Stimulated activated naive B cell treated with anti-CD40 and anti-IgM and Interleukin-4, amounts not matched to agents 10 μg/mL and 1 μg/mL and 100 μg/mL, for 72 hours (primary cell): Measurements from ENCODE around the gene PRMT1.
"Not testable (repeated sequence)": the region's sequence is repeated elsewhere in the genome, so short reads cannot be mapped to it uniquely, and the experiment has no call there.

Experiments used
- ATAC-seq, 2 donors: fragments of 150-1000 bp; cut with Tn5 transposase; replicated peaks; 2 replicates each; pipeline ENCODE4 v1.10.0; 2021; ENCODE audit warnings: moderate library complexity in 1 of 2
- DNase-seq: peaks from one replicate; pipeline ENCODE4 v3.0.0; 2021
- H3K27ac Mint-ChIP-seq: one replicate; pipeline ENCODE4 v1.8.0; 2022; ENCODE audit warnings: mild to moderate bottlenecking, mixed read lengths
- H3K27me3 Mint-ChIP-seq, 2 donors: one replicate each; pipeline ENCODE4 v1.8.0; 2022; ENCODE audit warnings: mixed read lengths in 2 of 2
- H3K36me3 Mint-ChIP-seq, 2 donors: one replicate each; pipeline ENCODE4 v1.8.0; 2022; ENCODE audit warnings: mixed read lengths in 2 of 2, mild to moderate bottlenecking in 1 of 2
- H3K4me1 Mint-ChIP-seq, 2 donors: one replicate each; pipeline ENCODE4 v1.8.0; 2022; ENCODE audit warnings: mixed read lengths in 2 of 2, mild to moderate bottlenecking in 1 of 2
- H3K4me3 Mint-ChIP-seq, 2 donors: one replicate each; pipeline ENCODE4 v1.8.0; 2022; ENCODE audit warnings: mild to moderate bottlenecking in 2 of 2, mixed read lengths in 2 of 2, moderate library complexity in 1 of 2
- H3K9me3 Mint-ChIP-seq, 2 donors: one replicate each; pipeline ENCODE4 v1.8.0; 2022; ENCODE audit warnings: mixed read lengths in 2 of 2, mild to moderate bottlenecking in 1 of 2

Gene PRMT1

GRCh38 chr19:49696865-49697264 is 19.8 kb downstream of the PRMT1 start:
- Mint-ChIP-seq H3K4me1 (no peaks in the 10 kb centered on the region), H3K27ac (no peak overlapping the region), H3K36me3 (no peaks in the 10 kb centered on the region), H3K9me3 (no peaks in the 10 kb centered on the region), H3K27me3 (peaks cover 20 to 46% of the 10 kb centered on the region in 2 donors), H3K4me3 (no peak overlapping the region)
- no peak for DNase-seq
- no peak for ATAC-seq

DNA sequence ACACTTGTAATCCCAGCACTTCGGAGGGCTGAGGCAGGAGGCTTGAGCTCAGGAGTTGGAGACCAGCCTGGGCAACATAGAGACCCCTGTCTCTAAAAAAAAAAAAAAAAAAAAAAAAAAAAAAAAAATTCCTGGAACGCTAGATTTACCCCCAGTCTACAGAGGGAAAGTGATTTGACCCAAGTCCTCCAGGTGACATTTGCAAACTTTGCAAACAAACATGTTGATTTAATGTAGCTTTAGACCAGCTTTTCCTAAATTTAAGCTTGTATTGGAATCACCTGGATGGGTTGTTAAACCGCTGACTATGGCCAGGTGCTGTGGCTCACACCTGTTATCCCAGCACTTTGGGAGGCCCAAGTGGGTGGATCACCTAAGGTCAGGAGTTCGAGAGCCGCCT is 22.3 kb downstream of the PRMT1 start:
- H3K9me3 Mint-ChIP-seq: no peaks in the 10 kb centered on the region
- DNase-seq (no peak), ATAC-seq (no peak)
- H3K27ac Mint-ChIP-seq: no peak overlapping the region
- peaks cover 11 to 24% of the 10 kb centered on the region in 2 donors for H3K27me3 Mint-ChIP-seq
- no peak overlapping the region for H3K4me3 Mint-ChIP-seq
- no peaks in the 10 kb centered on the region for H3K36me3 Mint-ChIP-seq
- H3K4me1 Mint-ChIP-seq: no peaks in the 10 kb centered on the region

- Mint-ChIP-seq H3K27me3 (peaks cover 11 to 20% of the 10 kb centered on the region in 2 donors), H3K4me3 (no peak overlapping the region), H3K36me3 (no peaks in the 10 kb centered on the region), H3K4me1 (no peaks in the 10 kb centered on the region), H3K27ac (no peak overlapping the region), H3K9me3 (no peaks in the 10 kb centered on the region)
- ATAC-seq (peak in 1 of 2 donors; percentile 31), DNase-seq (no peak)
These were observed 23.5 kb downstream of the PRMT1 start for GRCh38 chr19:49700563-49700962.

DNA sequence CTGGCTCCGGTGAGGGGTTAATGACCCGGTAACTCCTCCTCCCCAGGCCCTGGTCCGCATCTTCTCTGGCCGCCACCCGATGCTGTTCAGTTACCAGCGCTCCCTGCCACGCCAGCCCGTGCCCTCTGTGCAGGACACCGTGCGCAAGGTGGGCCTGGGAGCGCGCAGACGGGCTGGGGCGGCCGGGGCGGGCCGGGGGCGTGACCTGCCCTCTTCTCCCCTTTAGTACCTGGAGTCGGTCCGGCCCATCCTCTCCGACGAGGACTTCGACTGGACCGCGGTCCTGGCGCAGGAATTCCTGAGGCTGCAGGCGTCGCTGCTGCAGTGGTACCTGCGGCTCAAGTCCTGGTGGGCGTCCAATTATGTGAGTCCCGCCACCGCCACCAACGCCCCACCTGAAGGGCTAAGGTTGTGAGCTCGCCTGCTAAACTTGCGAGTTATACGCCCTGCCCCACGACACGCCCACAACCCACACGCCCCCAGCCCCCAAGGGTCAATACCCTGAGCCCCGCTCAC is 24.3 kb downstream of the PRMT1 start:
- DNase-seq: no peak
- H3K27me3 Mint-ChIP-seq: peaks cover 11 to 20% of the 10 kb centered on the region in 2 donors
- no peaks in the 10 kb centered on the region for H3K36me3 Mint-ChIP-seq
- H3K9me3 Mint-ChIP-seq: no peaks in the 10 kb centered on the region
- H3K4me3 Mint-ChIP-seq: no peak overlapping the region
- no peak overlapping the region for H3K27ac Mint-ChIP-seq
- ATAC-seq: no peak
- H3K4me1 Mint-ChIP-seq: no peaks in the 10 kb centered on the region

DNA sequence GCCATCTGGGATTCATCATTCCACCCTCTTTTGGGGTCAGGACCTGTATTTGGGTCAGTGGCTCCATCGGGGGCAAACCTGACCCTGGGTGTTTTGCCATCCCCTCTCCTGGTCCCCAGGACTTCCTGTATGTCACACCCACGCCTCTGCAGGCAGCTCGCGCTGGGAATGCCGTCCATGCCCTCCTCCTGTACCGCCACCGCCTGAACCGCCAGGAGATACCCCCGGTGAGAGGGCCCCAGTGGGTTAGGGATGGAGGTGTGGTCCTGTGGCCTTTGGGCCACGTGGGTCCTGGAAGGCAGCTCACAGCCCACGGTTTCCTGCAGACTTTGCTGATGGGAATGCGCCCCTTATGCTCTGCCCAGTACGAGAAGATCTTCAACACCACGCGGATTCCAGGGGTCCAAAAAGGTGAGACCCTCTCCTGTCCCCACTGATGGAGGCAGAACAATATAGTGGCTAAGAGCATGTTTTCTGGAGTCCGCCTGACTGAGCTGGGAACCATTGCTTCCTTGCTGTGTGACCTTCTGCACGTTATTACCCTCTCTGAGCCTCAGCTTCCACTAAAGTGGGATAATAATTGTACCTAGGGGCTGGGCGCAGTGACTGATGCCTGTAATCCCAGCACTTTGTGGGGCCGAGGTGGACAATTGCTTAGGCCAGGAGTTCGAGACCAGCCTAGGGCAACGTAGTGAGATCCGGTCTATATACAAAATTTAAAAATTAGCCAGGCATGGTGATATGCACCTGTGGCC is 28.0 kb downstream of the PRMT1 start:
- Mint-ChIP-seq H3K27ac (no peak overlapping the region), H3K4me3 (no peak overlapping the region), H3K9me3 (peaks cover 4% of the 10 kb centered on the region in 2 donors), H3K27me3 (peaks cover 20 to 29% of the 10 kb centered on the region in 2 donors), H3K4me1 (no peaks in the 10 kb centered on the region), H3K36me3 (no peaks in the 10 kb centered on the region)
- no peak for ATAC-seq
- no peak for DNase-seq

- Mint-ChIP-seq H3K9me3 (peaks cover 4% of the 10 kb centered on the region in 2 donors), H3K4me1 (no peaks in the 10 kb centered on the region)
- DNase-seq: no peak
These were observed 28.8 kb downstream of the PRMT1 start for GRCh38 chr19:49705919-49706318.

GRCh38 chr19:49710372-49710951 is 33.4 kb downstream of the PRMT1 start:
- no peak overlapping the region for H3K4me3 Mint-ChIP-seq

More at GRCh38 chr19:49705919-49706318, 28.8 kb downstream of the PRMT1 start:
- peaks cover 16 to 33% of the 10 kb centered on the region in 2 donors for H3K27me3 Mint-ChIP-seq
- no peaks in the 10 kb centered on the region for H3K36me3 Mint-ChIP-seq
- no peak for ATAC-seq
- H3K27ac Mint-ChIP-seq: no peak overlapping the region
- no peak overlapping the region for H3K4me3 Mint-ChIP-seq

DNA sequence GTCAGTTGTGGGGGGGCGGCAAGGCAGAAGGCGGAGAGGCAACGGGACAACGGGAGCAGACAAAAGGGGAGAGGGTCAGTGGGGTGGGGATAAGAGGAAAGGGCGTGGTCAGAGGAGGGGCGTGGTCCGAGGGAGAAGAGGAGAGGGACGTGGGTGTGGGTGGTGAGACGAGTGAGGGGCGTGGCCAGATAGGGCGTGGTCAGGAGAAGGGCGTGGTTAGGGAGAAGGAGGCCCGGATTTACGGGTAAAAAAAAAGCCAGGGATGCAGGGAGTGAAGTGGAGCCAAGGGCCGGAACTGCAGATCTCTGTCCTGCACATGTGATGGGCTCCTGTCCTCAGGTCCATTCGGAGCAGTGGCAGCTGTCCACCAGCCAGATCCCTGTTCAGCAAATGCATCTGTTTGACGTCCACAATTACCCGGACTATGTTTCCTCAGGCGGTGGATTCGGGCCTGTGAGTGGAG is 35.4 kb downstream of the PRMT1 start:
- Mint-ChIP-seq H3K27ac (no peak overlapping the region), H3K4me3 (no peak overlapping the region), H3K27me3 (peaks cover 17 to 37% of the 10 kb centered on the region in 2 donors), H3K36me3 (no peaks in the 10 kb centered on the region), H3K4me1 (peaks cover under 1 to 5% of the 10 kb centered on the region in 2 donors), H3K9me3 (peaks cover 4% of the 10 kb centered on the region in 2 donors)
- DNase-seq (no peak), ATAC-seq (no peak)

More at GRCh38 chr19:49710372-49710951, 33.4 kb downstream of the PRMT1 start:
- H3K9me3 Mint-ChIP-seq: peaks cover 4% of the 10 kb centered on the region in 2 donors
- H3K4me1 Mint-ChIP-seq: no peaks in the 10 kb centered on the region
- no peaks in the 10 kb centered on the region for H3K36me3 Mint-ChIP-seq
- DNase-seq: no peak
- no peak for ATAC-seq
- H3K27ac Mint-ChIP-seq: no peak overlapping the region
- H3K27me3 Mint-ChIP-seq: peaks cover 17 to 42% of the 10 kb centered on the region in 2 donors

GRCh38 chr19:49713236-49713845 is 36.3 kb downstream of the PRMT1 start:
- Mint-ChIP-seq H3K36me3 (peaks cover 0 to 3% of the 10 kb centered on the region in 2 donors), H3K4me3 (no peak overlapping the region), H3K27me3 (peaks cover 17 to 37% of the 10 kb centered on the region in 2 donors), H3K27ac (no peak overlapping the region), H3K9me3 (peaks cover 4% of the 10 kb centered on the region in 2 donors), H3K4me1 (peaks cover 4 to 12% of the 10 kb centered on the region in 2 donors)
- ATAC-seq (no peak), DNase-seq (no peak)

DNA sequence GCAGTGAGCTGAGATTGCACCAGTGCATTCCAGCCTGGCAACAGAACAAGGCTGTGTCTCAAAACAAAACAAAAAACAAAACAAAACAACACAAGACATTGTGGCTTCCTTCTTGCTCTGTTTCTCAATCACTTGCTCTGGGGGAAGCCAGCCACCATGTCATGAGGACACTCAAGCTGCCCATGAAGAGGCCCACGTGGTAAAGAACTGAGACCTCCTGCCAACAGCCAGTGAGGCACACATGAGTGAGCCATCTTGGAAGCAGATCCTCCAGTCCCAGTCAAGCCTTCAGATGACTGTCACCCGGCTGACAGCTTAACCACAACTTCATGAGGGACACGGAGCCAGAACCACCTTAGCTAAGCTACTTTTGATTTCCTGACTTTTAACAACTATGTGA is 39.1 kb downstream of the PRMT1 start:
- no peak for ATAC-seq
- no peak overlapping the region for H3K4me3 Mint-ChIP-seq
- H3K36me3 Mint-ChIP-seq: peaks cover 3% of the 10 kb centered on the region in 2 donors
- peaks cover 8 to 23% of the 10 kb centered on the region in 2 donors for H3K4me1 Mint-ChIP-seq
- peaks cover 8 to 16% of the 10 kb centered on the region in 2 donors for H3K27me3 Mint-ChIP-seq
- H3K9me3 Mint-ChIP-seq: peaks cover 0 to 2% of the 10 kb centered on the region in 2 donors
- DNase-seq: no peak
- H3K27ac Mint-ChIP-seq: no peak overlapping the region

GRCh38 chr19:49718511-49718910 is 41.4 kb downstream of the PRMT1 start:
- peak overlapping the region; percentile 65 for H3K27ac Mint-ChIP-seq

GRCh38 chr19:49718991-49719390 is 41.9 kb downstream of the PRMT1 start:
- H3K4me1 Mint-ChIP-seq: peaks cover 8 to 23% of the 10 kb centered on the region in 2 donors
- peaks cover 0 to 2% of the 10 kb centered on the region in 2 donors for H3K9me3 Mint-ChIP-seq
- ATAC-seq (peak; percentile 65 to 73), DNase-seq (no peak)
- H3K27ac Mint-ChIP-seq: peak overlapping the region; percentile 67
- peaks cover 3% of the 10 kb centered on the region in 2 donors for H3K36me3 Mint-ChIP-seq
- no peak overlapping the region for H3K4me3 Mint-ChIP-seq
- H3K27me3 Mint-ChIP-seq: peaks cover 0 to 6% of the 10 kb centered on the region in 2 donors

More at GRCh38 chr19:49718511-49718910, 41.4 kb downstream of the PRMT1 start:
- peaks cover 8 to 23% of the 10 kb centered on the region in 2 donors for H3K4me1 Mint-ChIP-seq
- peaks cover 3% of the 10 kb centered on the region in 2 donors for H3K36me3 Mint-ChIP-seq
- no peak for ATAC-seq
- H3K27me3 Mint-ChIP-seq: peaks cover 0 to 6% of the 10 kb centered on the region in 2 donors
- H3K9me3 Mint-ChIP-seq: peaks cover 0 to 2% of the 10 kb centered on the region in 2 donors
- no peak for DNase-seq
- H3K4me3 Mint-ChIP-seq: peak overlapping the region; percentile 52 to 82

GRCh38 chr19:49719420-49719819 is 42.3 kb downstream of the PRMT1 start:
- H3K36me3 Mint-ChIP-seq, ATAC-seq, DNase-seq, H3K9me3 Mint-ChIP-seq, H3K27me3 Mint-ChIP-seq, H3K4me3 Mint-ChIP-seq: not testable (repeated sequence)
- H3K4me1 Mint-ChIP-seq: peaks cover 8 to 23% of the 10 kb centered on the region in 2 donors
- H3K27ac Mint-ChIP-seq: peak overlapping the region; percentile 20
